HG03103 (cell line): ENCODE data around the gene TP63.

Experiments
- ATAC-seq: cut with Tn5 transposase; IDR thresholded peaks from one replicate; pipeline ENCODE4 v1.9.1; 2021; ENCODE audit warnings: low read depth; ENCODE audit not compliant: unreplicated experiment

TP63 gene

GRCh38 chr3:189680723-189681122 is 49.5 kb downstream of the TP63 start:
- ATAC-seq: no peak

GRCh38 chr3:189683546-189684255 is 52.5 kb downstream of the TP63 start:
- ATAC-seq: no peak

- ATAC-seq: no peak
Measured at GRCh38 chr3:189684317-189684716, 53.1 kb downstream of the TP63 start.

- no peak for ATAC-seq
Measured at GRCh38 chr3:189685291-189685690, 54.1 kb downstream of the TP63 start.

GRCh38 chr3:189685860-189686259 is 54.7 kb downstream of the TP63 start:
- no peak for ATAC-seq

- ATAC-seq: no peak
Measured at GRCh38 chr3:189687475-189687874, 56.3 kb downstream of the TP63 start.

GRCh38 chr3:189688262-189688661 is 57.1 kb downstream of the TP63 start:
- ATAC-seq: no peak

- ATAC-seq: no peak
Measured at GRCh38 chr3:189689625-189690024, 58.4 kb downstream of the TP63 start.

GRCh38 chr3:189690237-189690636 is 59.0 kb downstream of the TP63 start:
- ATAC-seq: no peak

GRCh38 chr3:189690672-189691071 is 59.5 kb downstream of the TP63 start:
- ATAC-seq: no peak

GRCh38 chr3:189695400-189695799 is 64.2 kb downstream of the TP63 start:
- no peak for ATAC-seq

- no peak for ATAC-seq
Measured at GRCh38 chr3:189698811-189699210, 67.6 kb downstream of the TP63 start.

GRCh38 chr3:189699885-189700284 is 68.7 kb downstream of the TP63 start:
- ATAC-seq: no peak

GRCh38 chr3:189702066-189702646 is 71.0 kb downstream of the TP63 start:
- no peak for ATAC-seq

- ATAC-seq: no peak
Measured at GRCh38 chr3:189703865-189704264, 72.7 kb downstream of the TP63 start.

- ATAC-seq: no peak
Measured at GRCh38 chr3:189708375-189708774, 77.2 kb downstream of the TP63 start.

GRCh38 chr3:189710620-189711402 is 79.6 kb downstream of the TP63 start:
- ATAC-seq: no peak

GRCh38 chr3:189712906-189713483 is 81.8 kb downstream of the TP63 start:
- ATAC-seq: no peak

- no peak for ATAC-seq
Measured at GRCh38 chr3:189714991-189715961, 84.1 kb downstream of the TP63 start.

GRCh38 chr3:189718215-189718614 is 87.0 kb downstream of the TP63 start:
- no peak for ATAC-seq
